EH (cell line): ENCODE measurements around the gene B3GNT3.

ENCODE experiments used
- DNase-seq: peaks from one replicate; pipeline ENCODE4 v3.0.0-alpha.2; 2015; ENCODE audit warnings: low read depth

B3GNT3 gene

GRCh38 chr19:17834350-17835181 is 39.6 kb downstream of the B3GNT3 start:
- peak; percentile 9 for DNase-seq

GRCh38 chr19:17835182-17836006 is 40.5 kb downstream of the B3GNT3 start:
- DNase-seq, result peak; percentile 14

GRCh38 chr19:17836530-17836929 is 41.6 kb downstream of the B3GNT3 start:
- DNase-seq, result no peak

GRCh38 chr19:17837972-17838371 is 43.0 kb downstream of the B3GNT3 start:
- DNase-seq, result no peak

- DNase-seq, result no peak
Observed at GRCh38 chr19:17840019-17840418, 45.1 kb downstream of the B3GNT3 start.

- DNase-seq, result no peak
Observed at GRCh38 chr19:17841371-17841809, 46.5 kb downstream of the B3GNT3 start.

GRCh38 chr19:17841810-17842662 is 47.1 kb downstream of the B3GNT3 start:
- DNase-seq, result peak; percentile 76

GRCh38 chr19:17842663-17843291 is 47.8 kb downstream of the B3GNT3 start:
- no peak for DNase-seq

GRCh38 chr19:17843292-17843827 is 48.4 kb downstream of the B3GNT3 start:
- no peak for DNase-seq

- no peak for DNase-seq
Observed at GRCh38 chr19:17843908-17844490, 49.1 kb downstream of the B3GNT3 start.

GRCh38 chr19:17846146-17846545 is 51.2 kb downstream of the B3GNT3 start:
- no peak for DNase-seq

- peak; percentile 80 for DNase-seq
Observed at GRCh38 chr19:17847538-17848366, 52.8 kb downstream of the B3GNT3 start, which contains the start of gene JAK3. Gene JAK3 (minus strand): TSS chr19:17847982. CDS start chr19:17844417, 3,565 bp downstream.

- DNase-seq, result no peak
Observed at GRCh38 chr19:17848595-17849292, 53.8 kb downstream of the B3GNT3 start.

GRCh38 chr19:17854061-17854460 is 59.1 kb downstream of the B3GNT3 start:
- DNase-seq, result no peak

GRCh38 chr19:17855280-17856152 is 60.6 kb downstream of the B3GNT3 start:
- DNase-seq, result peak; percentile 72

GRCh38 chr19:17859533-17860330 is 64.8 kb downstream of the B3GNT3 start, which contains the start of gene RPL18A:
Gene RPL18A (plus strand): TSS chr19:17859910. CDS start chr19:17859957, 47 bp downstream.
- DNase-seq, result peak; percentile 100

- no peak for DNase-seq
Observed at GRCh38 chr19:17860331-17860992, 65.5 kb downstream of the B3GNT3 start.
